COLO668 (cell line): ENCODE measurements around the gene ABTB1.

ENCODE experiments used
- DNase-seq: peaks from one replicate; lab custom pipeline; 2025; ENCODE audit not compliant: unreplicated experiment; lab: John Stamatoyannopoulos, UW

ABTB1 gene

DNA sequence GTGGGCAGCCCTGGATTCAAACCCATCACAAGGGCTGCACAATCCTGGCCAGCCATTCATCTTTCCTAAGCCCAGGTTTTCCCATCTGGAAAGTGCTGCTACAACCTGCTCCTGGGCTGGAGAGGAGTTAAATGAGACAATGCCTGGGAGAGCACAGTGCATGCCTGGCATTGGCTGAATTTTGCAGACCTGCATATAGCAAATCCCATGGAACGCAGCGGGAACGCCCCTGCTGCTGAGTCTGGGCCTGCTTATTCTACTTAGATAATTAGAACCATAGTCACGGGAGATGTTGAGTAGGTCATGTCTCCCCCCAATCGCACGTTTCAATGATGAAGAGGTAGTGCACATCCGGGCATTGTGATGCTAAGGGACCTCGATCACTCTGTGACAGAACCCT is 46.6 kb downstream of the ABTB1 start:
- no peak for DNase-seq

DNA sequence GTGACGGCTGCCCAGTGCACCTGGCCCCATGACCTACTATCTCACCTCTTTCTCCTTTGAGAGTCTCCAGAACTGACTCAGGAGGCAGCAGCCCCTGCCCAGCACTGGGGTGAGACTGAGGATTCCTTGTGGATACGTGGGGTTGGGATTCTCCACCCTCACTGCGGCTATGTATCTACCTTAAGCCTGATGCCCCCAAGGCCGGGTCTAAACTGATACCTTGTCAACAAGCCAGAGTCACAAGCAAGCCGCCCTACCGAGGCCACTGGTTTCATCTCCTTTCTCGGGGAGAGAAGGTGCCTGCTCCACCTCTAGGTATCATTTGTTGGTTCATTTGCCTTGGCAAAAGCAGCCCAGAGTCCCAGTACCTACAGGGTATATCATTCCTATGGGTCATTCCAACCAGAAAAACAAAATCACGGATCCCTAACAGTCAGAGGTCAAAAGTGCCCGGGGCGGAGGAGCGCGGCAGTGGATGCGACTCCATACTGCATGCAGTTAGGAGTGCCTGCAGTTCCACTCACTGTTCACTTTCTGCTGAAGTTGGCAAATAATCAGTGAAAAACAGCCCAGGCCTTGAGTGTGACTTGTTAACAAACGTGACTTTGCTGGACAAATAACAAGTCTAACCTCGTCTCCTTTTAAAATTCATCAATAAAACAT is 47.5 kb downstream of the ABTB1 start:
- DNase-seq = no peak

DNA sequence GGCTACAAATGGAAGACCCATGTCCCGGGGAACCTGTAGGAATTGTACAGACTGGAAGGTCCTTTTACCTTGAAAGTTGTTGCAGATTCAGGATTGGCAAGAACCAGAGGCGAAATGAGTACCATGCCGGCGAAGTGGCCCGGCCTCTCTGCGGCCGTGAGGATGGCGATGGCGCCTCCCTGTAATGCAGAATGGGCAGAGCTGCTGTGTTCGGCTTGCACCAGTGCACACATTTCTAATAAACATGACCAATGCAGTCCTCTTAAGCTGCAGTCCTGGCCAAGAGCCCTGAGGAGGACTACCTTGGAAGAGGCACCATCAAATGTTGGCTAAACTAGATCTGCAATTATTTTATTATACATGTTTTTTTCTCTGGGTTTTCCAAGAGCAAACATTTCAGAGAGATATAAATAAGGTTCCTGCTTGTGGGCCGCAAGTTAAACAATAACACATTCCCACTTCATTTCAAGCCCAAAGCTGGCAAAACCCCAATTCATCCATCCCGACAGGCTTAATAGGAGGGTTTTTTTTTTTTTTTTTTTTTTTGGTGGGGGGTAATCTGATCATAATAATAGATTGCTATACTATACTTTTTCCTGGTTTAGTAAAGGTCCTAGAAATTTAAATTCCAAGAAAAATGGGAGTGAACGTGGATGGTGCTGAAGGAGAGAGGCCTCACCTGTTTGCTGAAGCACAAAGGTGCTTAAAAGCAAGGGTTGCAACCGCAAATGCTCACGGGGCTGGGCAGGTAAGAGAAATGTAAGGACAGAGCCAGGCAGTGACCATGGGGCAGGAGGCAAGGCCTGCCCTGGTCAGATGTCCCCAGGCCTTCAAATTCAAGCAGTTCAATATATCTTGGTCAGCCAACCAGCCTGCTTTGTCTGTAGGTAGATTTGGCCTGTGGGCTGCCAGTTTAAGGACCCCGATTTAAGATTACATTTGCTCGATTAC is 48.5 kb downstream of the ABTB1 start:
- no peak for DNase-seq

DNA sequence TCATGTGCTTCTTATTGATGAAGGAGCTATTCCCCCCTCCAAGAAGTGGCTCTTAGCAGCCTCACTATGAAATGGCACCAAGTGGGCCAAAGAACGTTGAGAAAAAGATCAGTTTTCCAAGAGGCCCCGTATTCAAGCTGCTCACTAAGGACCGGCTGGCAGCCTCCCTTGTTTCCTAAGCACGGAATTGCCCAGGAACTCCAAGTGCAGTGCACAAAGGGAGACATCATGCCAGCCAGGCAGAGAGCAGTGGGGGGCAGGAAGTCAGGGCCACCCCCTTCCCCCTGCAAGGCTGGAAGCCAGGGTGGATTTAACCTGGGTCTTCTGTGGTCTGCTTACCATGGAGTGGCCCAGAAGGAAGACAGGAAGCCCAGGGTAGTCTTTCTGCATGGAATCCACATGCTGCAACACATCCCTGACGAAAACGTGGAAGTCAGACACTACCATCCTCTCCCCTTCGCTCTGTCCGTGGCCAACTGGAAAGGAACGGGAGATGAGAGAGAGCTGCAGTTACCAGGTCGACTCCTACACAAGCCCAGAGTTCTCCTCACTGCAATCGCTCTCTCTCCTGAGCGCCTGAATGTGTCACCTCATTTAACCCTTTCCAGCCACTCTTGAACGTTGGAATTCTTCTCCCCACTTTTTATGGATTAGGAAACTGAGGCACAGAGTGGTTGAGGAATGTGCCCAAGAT is 49.5 kb downstream of the ABTB1 start:
- DNase-seq = no peak

DNA sequence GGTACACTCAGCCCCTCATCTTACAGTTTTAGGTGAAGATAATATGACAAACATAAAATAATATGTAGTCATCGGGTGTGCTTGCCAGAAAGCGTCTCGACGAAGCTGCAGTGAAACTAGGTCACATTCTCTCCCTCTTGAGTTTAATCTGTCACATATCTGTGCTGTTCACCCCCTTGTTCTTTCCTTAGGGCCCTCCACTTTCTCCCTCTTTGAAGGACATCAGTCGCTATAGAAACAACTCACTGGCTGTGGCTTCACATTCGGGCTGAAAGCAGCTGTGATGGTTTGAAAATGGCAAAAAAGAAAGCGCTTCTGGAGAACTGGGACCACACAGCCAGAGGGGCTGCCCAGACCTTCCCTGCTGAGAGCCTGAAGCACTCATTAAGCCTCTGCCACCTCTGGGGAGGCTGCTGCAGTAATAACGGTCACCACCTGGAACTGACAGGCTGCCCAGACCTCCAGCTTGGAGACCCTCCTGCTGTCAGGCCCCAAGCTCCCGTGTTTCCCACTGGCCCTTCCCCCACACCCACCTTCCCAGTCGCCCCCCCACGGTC is 50.3 kb downstream of the ABTB1 start:
- no peak for DNase-seq

DNA sequence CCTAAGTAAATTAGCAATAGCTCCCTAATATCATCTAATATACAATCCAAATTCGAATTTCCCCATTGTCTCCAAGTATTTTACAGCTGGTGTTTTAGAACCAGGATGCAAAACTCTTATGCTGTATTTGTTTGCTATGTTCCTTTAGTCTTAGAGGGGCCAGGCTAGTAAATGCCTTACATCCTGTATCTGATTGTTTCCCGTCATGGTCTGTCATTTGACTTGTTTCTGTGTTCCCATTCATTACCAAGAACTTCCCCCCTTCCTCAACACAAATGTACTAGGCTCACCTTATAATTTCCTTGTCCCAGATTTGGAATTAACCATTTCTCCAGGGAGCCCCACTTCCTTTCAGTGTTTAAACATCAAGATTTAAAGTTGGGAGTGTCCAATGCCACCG is 54.1 kb downstream of the ABTB1 start:
- DNase-seq = no peak

DNA sequence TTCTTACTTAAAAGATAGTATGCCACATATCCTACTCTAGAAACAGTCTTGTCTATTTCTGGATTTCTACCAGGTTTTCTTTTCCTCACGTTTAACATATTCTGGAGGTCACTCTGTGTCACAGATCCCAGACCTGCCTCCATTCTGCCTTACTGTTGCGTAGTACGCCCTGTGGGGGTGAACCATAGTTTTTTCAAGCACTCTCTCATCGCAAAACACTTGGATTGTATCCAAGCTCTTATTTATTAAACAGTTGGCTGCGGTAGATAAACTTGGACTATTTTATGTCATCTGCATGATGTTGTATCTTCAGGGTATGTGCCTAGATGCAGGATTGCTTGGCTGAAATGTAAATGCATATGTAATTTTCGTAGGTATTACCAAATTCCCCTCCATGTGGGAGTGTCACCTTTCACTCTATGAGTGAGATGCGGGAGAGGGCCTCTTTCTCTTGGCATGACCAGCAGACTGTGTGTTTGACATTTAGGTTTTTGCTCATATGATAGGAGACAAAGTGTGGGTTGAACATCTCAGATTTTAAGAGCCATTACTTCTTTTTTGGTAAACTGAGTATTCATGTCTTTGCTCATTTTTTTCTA is 55.8 kb downstream of the ABTB1 start:
- no peak for DNase-seq

DNA sequence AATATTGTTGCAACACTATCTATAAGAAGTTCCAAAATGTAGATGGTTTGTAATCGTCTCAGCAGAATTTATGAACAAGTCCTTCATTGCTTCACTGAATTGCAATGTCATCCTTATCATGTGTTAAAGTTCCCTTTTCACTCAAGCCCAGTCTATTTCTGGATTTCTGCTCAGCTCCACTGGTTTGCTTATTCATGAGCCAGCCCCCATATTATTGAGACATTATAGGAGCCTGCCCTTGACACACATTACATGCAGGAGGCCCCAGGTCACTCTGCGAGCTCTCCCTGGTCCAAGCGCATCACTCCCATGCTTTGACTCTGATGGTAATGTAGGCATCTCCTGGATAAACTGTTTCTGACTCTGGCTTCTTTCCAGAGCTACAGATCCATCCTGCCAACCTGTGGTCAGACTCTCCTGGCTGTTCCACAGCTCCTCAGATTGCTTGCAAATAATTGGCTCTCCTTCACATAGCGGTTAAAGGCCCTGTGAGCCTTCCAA is 56.9 kb downstream of the ABTB1 start:
- DNase-seq = no peak

DNA sequence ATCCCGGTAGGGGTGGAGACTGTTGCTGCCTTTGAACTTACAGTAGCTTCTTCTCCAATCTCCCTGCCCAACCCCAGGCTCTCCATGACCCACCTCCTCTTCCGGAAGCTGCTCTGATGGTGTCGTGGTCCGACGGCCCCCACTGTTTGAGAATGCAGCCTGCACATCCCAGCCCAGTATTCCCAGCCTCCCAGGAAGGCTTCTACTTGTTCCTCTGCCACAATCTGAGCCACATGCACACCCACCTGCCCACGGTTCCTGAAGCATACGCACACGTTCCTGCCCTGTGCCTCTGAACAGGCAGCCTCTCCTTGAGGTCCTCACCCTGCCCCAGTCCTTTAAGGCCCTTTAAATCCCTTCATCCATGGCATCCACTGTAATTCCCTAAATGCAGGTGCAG is 57.4 kb downstream of the ABTB1 start:
- no peak for DNase-seq
